H9 (cell line): ENCODE results near the gene GABRB3. TPM values are rescaled to one million over a fixed set of nuclear protein-coding genes. Genes with fewer than 3 reads are reported as not detected.
A peak's percentile ranks its signal among the peaks of the same experiment; 100 is the strongest.

Experiments
- DNase-seq: peaks from one replicate; pipeline ENCODE4 v3.0.0-alpha.2; 2017
- H2AFZ ChIP-seq: one replicate; pipeline ENCODE4 v1.6.1; 2013; ENCODE audit warnings: mild to moderate bottlenecking, low read length, control low read depth, moderate library complexity
- H2AK5ac ChIP-seq: 2 replicates; pipeline ENCODE4 v1.6.1; 2013; ENCODE audit warnings: low read length, control low read depth, mixed read lengths; ENCODE audit not compliant: insufficient read length
- H2BK120ac ChIP-seq: one replicate; pipeline ENCODE4 v1.6.1; 2013; ENCODE audit warnings: low read depth, mild to moderate bottlenecking, low read length, control low read depth, inconsistent platforms; ENCODE audit not compliant: poor library complexity, severe bottlenecking
- H2BK12ac ChIP-seq: 2 replicates; pipeline ENCODE4 v1.6.1; 2013; ENCODE audit warnings: low read length, control low read depth, mixed read lengths, low read depth; ENCODE audit not compliant: insufficient read length
- H2BK15ac ChIP-seq: 2 replicates; pipeline ENCODE4 v1.6.1; 2013; ENCODE audit warnings: low read depth, low read length, control low read depth
- H2BK20ac ChIP-seq: one replicate; pipeline ENCODE4 v1.6.1; 2013; ENCODE audit warnings: low read depth, mild to moderate bottlenecking, low read length, control low read depth, inconsistent platforms; ENCODE audit not compliant: poor library complexity, severe bottlenecking
- H2BK5ac ChIP-seq: 2 replicates; pipeline ENCODE4 v1.6.1; 2013; ENCODE audit warnings: low read length, control low read depth, mixed read lengths; ENCODE audit not compliant: insufficient read length
- H3K14ac ChIP-seq: 2 replicates; pipeline ENCODE4 v1.6.1; 2013; ENCODE audit warnings: low read length, control low read depth; ENCODE audit not compliant: insufficient read depth
- H3K18ac ChIP-seq: 2 replicates; pipeline ENCODE4 v1.6.1; 2013; ENCODE audit warnings: low read depth, mild to moderate bottlenecking, mixed read lengths, low read length, control low read depth; ENCODE audit not compliant: insufficient read length
- H3K23ac ChIP-seq: 2 replicates; pipeline ENCODE4 v1.6.1; 2013; ENCODE audit warnings: low read length, control low read depth, mixed read lengths, low read depth; ENCODE audit not compliant: insufficient read length
- H3K23me2 ChIP-seq: 2 replicates; pipeline ENCODE4 v1.6.1; 2013; ENCODE audit warnings: low read depth, mild to moderate bottlenecking, mixed read lengths, low read length, control low read depth; ENCODE audit not compliant: insufficient read length, poor library complexity, severe bottlenecking
- H3K27ac ChIP-seq: 2 replicates; pipeline ENCODE4 v1.5.1; 2013; ENCODE audit warnings: low read length, control low read depth, mixed read lengths, low read depth; ENCODE audit not compliant: insufficient read length
- H3K27me3 ChIP-seq: 2 replicates; pipeline ENCODE4 v1.6.1; 2013; ENCODE audit warnings: low read length, control low read depth, inconsistent platforms; ENCODE audit not compliant: insufficient read depth
- H3K4ac ChIP-seq: 2 replicates; pipeline ENCODE4 v1.6.1; 2013; ENCODE audit warnings: low read depth, mild to moderate bottlenecking, control low read depth, inconsistent platforms, low read length, moderate library complexity
- H3K4me1 ChIP-seq: 2 replicates; pipeline ENCODE4 v1.6.1; 2013; ENCODE audit warnings: low read length, control low read depth, inconsistent platforms; ENCODE audit not compliant: insufficient read depth
- H3K4me2 ChIP-seq: 2 replicates; pipeline ENCODE4 v1.6.1; 2013; ENCODE audit warnings: low read length, control low read depth, mixed read lengths; ENCODE audit not compliant: insufficient read length, insufficient read depth
- H3K56ac ChIP-seq: 2 replicates; pipeline ENCODE4 v1.6.1; 2013; ENCODE audit warnings: low read depth, mild to moderate bottlenecking, mixed read lengths, low read length, control low read depth; ENCODE audit not compliant: insufficient read length
- H3K79me1 ChIP-seq: 2 replicates; pipeline ENCODE4 v1.6.1; 2013; ENCODE audit warnings: low read depth, mild to moderate bottlenecking, moderate library complexity, low read length, control low read depth, inconsistent platforms; ENCODE audit not compliant: insufficient read depth, poor library complexity, severe bottlenecking
- H3K79me2 ChIP-seq: 2 replicates; pipeline ENCODE4 v1.6.1; 2013; ENCODE audit warnings: low read length, control low read depth, inconsistent platforms; ENCODE audit not compliant: insufficient read depth
- H3K9ac ChIP-seq: 2 replicates; pipeline ENCODE4 v1.6.1; 2013; ENCODE audit warnings: low read length, control low read depth, mixed read lengths; ENCODE audit not compliant: insufficient read length; ENCODE audit errors: extremely low read depth
- H3K9me3 ChIP-seq: one replicate; pipeline ENCODE4 v1.6.1; 2013; ENCODE audit warnings: low read depth, low read length, inconsistent platforms; ENCODE audit not compliant: control insufficient read depth
- H3T11ph ChIP-seq: one replicate; pipeline ENCODE4 v1.6.1; 2013; ENCODE audit warnings: mild to moderate bottlenecking, low read length, control low read depth, inconsistent platforms
- H4K20me1 ChIP-seq: one replicate; pipeline ENCODE4 v1.6.1; 2013; ENCODE audit not compliant: control insufficient read depth, insufficient read length, insufficient read depth
- H4K5ac ChIP-seq: 2 replicates; pipeline ENCODE4 v1.6.1; 2013; ENCODE audit warnings: low read depth, mild to moderate bottlenecking, mixed read lengths, low read length, control low read depth; ENCODE audit not compliant: insufficient read length
- H4K8ac ChIP-seq: replicated peaks from 2 replicates; pipeline ENCODE4 v1.6.1; 2013; ENCODE audit warnings: low read length, control low read depth, mixed read lengths, low read depth; ENCODE audit not compliant: insufficient read length
- H4K91ac ChIP-seq: 2 replicates; pipeline ENCODE4 v1.6.1; 2013; ENCODE audit warnings: low read depth, mild to moderate bottlenecking, moderate library complexity, mixed read lengths, low read length, control low read depth; ENCODE audit not compliant: insufficient read length
- H3K27ac Mint-ChIP-seq, 3 experiments: 2 replicates in 2 of 3; 3 replicates in 1 of 3; pipeline ENCODE4 v1.8.0; 2020 to 2021; ENCODE audit warnings: mixed read lengths in 3 of 3, mild to moderate bottlenecking in 1 of 3, moderate library complexity in 1 of 3
- H3K27me3 Mint-ChIP-seq: 2 replicates; pipeline ENCODE4 v1.8.0; 2021; ENCODE audit warnings: low read depth, mild to moderate bottlenecking, moderate library complexity, mixed read lengths
- H3K36me3 Mint-ChIP-seq, 3 experiments: 2 replicates in 2 of 3; 3 replicates in 1 of 3; pipeline ENCODE4 v1.8.0; 2020 to 2021; ENCODE audit warnings: low read depth in 3 of 3, mixed read lengths in 3 of 3; ENCODE audit not compliant: insufficient read depth in 1 of 3
- H3K4me1 Mint-ChIP-seq, 2 experiments: 2 replicates each; pipeline ENCODE4 v1.8.0; 2020; ENCODE audit warnings: mixed read lengths in 2 of 2
- H3K4me3 Mint-ChIP-seq, 2 experiments: 2 replicates in 1 of 2; 3 replicates in 1 of 2; pipeline ENCODE4 v1.8.0; 2020 to 2021; ENCODE audit warnings: mild to moderate bottlenecking in 2 of 2, mixed read lengths in 2 of 2, moderate library complexity in 1 of 2
- H3K9me3 Mint-ChIP-seq, 2 experiments: 2 replicates in 1 of 2; 3 replicates in 1 of 2; pipeline ENCODE4 v1.8.0; 2020; ENCODE audit warnings: mild to moderate bottlenecking in 2 of 2, mixed read lengths in 2 of 2, moderate library complexity in 1 of 2
- CTCF ChIP-seq: fragments of 200-600 bp; sonication (generic); conservative IDR thresholded peaks from 3 replicates; pipeline ENCODE4 v1.8.0; 2021; ENCODE audit warnings: antibody characterized with exemption, mild to moderate bottlenecking
- WGBS: extraction: QIAGEN DNeasy Blood & Tissue Kit; methylation state at CpG from one replicate; pipeline ENCODE4 v1.1.7; 2013; ENCODE audit warnings: missing lambda C conversion rate, low lambda C conversion rate, mixed read lengths; ENCODE audit not compliant: insufficient read length; ENCODE audit errors: extremely low coverage; 5-methylcytosine and 5-hydroxymethylcytosine counted together
- total RNA-seq: library from RNA; stranded (reverse); gene quantifications from 2 replicates; pipeline ENCODE4 v1.2.1, GENCODE V29; 2021

GABRB3 gene
- total RNA-seq, 1 experiment from 2014 or later = 98.2 TPM

- Histone ChIP-seq H3K79me2 (peaks cover 7% of the 10 kb centered on the region; the same call in 1 of the 2 replicates), H2BK5ac (no peak overlapping the region), H4K91ac (no peak overlapping the region), H3T11ph (no peak overlapping the region), H4K20me1 (no peaks in the 10 kb centered on the region), H3K23ac (no peak overlapping the region), H3K23me2 (peaks cover 10% of the 10 kb centered on the region), H4K5ac (no peak overlapping the region), H2AK5ac (no peak overlapping the region), H2BK120ac (no peak overlapping the region), H3K4me1 (peaks cover 11% of the 10 kb centered on the region; the same call in 1 of the 2 replicates), H2BK20ac (no peak overlapping the region), H3K27me3 (no peaks in the 10 kb centered on the region), H2AFZ (no peak overlapping the region), H3K18ac (no peak overlapping the region), H3K9ac (peak overlapping the region; percentile 9), H3K56ac (no peak overlapping the region), H3K9me3 (no peaks in the 10 kb centered on the region), H3K4me2 (peak overlapping the region; percentile 66), H3K14ac (peak overlapping the region; percentile 45; the same call in 1 of the 2 replicates), H3K79me1 (no peaks in the 10 kb centered on the region), H3K27ac (no peak overlapping the region), H4K8ac (no peak overlapping the region), H2BK15ac (no peak overlapping the region; the same call in 1 of the 2 replicates), H3K4ac (no peak overlapping the region), H2BK12ac (no peak overlapping the region)
- 0 out of 2 replicates have a peak, but pooled peaks cover 3% of the 10 kb centered on the region for H3K27me3 Mint-ChIP-seq
- WGBS = no CpG with 5 or more reads among the region's 102 CpGs
- peaks cover 4 to 25% (median 12%) of the 10 kb centered on the region in 3 experiments; a peak in 6 of 7 replicates for H3K36me3 Mint-ChIP-seq
- no peak for TF ChIP-seq CTCF
- peak overlapping the region; percentile 86 for H3K4me3 Mint-ChIP-seq
- H3K27ac Mint-ChIP-seq = peak overlapping the region in 2 of 3 experiments; percentile 77 to 89; a peak in 2 of 7 replicates
- peaks cover 61 to 65% of the 10 kb centered on the region in 2 experiments for H3K4me1 Mint-ChIP-seq
- peak; percentile 80 for DNase-seq
- H3K9me3 Mint-ChIP-seq = peaks cover 0 to 4% of the 10 kb centered on the region in 2 experiments; a peak in 2 of 5 replicates
These were observed 406 bp upstream of the GABRB3 start for GRCh38 chr15:26773067-26773877.
